GM12874 (cell line): ENCODE results near the gene CBARP.

ENCODE experiments used
- TF ChIP-seq, protein P1 (sequence below): IDR thresholded peaks from 2 replicates; pipeline ENCODE4 v1.5.1; 2011; ENCODE audit warnings: low read depth, mild to moderate bottlenecking, control low read depth, low read length, moderate library complexity; ENCODE audit not compliant: insufficient read depth

Gene CBARP

GRCh38 chr19:1264801-1265614 lies 27.2 kb upstream of the CBARP start:
- TF ChIP-seq, protein P1, sequence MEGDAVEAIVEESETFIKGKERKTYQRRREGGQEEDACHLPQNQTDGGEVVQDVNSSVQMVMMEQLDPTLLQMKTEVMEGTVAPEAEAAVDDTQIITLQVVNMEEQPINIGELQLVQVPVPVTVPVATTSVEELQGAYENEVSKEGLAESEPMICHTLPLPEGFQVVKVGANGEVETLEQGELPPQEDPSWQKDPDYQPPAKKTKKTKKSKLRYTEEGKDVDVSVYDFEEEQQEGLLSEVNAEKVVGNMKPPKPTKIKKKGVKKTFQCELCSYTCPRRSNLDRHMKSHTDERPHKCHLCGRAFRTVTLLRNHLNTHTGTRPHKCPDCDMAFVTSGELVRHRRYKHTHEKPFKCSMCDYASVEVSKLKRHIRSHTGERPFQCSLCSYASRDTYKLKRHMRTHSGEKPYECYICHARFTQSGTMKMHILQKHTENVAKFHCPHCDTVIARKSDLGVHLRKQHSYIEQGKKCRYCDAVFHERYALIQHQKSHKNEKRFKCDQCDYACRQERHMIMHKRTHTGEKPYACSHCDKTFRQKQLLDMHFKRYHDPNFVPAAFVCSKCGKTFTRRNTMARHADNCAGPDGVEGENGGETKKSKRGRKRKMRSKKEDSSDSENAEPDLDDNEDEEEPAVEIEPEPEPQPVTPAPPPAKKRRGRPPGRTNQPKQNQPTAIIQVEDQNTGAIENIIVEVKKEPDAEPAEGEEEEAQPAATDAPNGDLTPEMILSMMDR = no peak

DNA sequence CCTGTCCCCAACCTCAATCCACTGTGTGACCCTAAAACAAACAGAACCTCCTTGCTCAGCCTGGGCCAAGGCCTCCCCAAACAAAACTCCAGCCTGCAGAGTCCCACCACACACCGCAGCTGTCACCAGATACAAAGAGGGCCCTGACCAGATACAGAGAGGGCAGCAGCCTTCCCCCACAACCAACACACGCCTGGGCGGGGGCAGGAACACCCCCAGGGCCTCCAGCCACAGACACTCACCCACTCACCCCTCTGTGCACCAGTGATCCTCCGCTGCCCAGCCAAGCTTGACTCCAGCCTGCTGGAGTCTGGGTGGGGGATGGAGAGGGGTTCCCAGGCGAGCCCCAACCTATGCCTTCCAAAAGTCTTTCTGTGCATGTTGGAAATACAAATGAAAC lies 25.4 kb upstream of the CBARP start:
- TF ChIP-seq, protein P1 = no peak

GRCh38 chr19:1262623-1263123 lies 24.9 kb upstream of the CBARP start:
- TF ChIP-seq, protein P1 = no peak

DNA sequence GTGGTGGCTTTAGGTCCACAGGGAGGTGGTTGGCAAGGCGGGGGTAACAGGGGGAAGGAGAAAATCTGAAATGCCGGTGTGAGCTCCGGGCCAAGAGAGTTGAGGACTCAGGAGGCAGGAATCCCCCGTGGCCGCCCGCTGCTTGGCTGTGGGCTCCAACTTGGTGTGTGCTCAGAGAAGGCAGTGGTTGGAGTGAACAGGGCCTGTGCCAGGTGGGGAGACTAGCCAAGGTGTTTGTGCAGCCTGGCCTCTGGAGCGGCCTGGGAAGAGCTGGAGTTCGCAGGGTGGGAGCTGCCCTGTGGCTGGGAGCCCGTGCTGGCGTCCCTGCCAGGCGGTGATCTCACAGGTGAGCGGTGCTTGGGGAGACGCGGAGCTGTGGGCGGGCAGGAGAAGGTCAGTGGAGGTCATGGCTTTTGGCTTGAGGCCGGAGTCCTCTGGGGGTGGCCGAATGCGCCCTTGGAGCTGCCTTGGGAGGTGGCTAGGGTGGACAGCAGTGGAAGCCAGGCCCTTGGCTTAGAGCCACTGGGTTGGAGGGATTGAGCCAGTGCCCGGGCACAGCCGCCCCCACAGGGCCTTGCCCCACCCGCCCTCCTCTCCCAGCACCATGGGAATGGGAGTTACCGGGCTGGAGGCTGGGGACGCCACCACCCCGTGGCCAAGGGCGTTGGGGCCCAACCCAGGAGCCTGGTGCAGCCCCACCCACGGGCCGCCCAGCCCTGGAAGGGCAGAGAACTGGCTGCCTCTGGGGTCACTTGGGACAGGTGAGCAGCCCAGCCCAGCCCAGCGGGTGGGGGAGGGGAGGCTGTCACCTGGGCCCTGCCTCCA lies 24.2 kb upstream of the CBARP start:
- TF ChIP-seq, protein P1 = no peak

GRCh38 chr19:1261538-1261797 lies 23.7 kb upstream of the CBARP start:
- TF ChIP-seq, protein P1 = peak; percentile 47; the same call in 1 of the 2 replicates

DNA sequence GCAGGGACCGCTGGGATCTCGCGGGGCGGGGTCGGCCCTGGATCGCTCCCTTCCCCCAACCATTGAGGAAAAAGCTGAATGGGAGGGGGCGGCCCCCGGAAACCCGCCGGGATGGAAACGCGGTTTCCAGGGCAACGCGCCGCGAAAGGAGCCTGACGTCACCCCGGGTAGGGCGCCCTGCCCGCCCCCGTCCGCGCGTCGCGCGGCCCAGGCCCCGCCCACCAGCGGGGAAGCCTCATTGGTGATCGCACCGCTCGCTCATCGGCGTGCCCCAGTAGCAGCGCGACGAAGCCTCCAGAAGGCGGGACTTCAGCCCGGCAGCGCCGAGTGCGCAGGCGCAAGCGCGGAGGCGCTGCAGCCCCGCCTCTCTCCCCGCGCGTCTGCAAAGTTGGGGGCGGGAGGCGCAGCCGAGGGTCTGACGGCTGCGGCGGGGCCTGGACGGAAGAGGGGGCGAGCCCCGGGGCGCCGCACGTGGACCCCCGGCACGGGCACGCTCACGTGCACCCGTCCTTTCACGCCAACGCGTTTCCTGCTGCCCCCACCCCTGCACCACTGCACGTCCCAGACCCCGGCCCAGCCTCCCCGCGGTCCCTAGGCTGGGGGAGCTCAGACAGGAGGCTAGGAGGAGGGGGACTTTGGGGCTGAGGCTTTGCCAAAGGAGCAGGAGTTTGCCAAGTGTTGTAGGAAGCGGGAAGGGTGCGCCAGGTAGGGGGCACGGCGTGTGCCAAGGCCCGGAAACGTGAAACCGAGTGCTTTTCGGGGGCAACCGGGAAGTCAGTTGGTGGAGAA lies 23.1 kb upstream of the CBARP start:
- TF ChIP-seq, protein P1 = no peak
